Right atrium auricular region (tissue), 2 donors: ENCODE results near the gene CKAP2L. TPM values are rescaled to one million over a fixed set of nuclear protein-coding genes. Genes with fewer than 3 reads are reported as not detected.
A peak's percentile ranks its signal among the peaks of the same experiment; 100 is the strongest.

Source experiments
- DNase-seq: peaks from one replicate; pipeline ENCODE4 v3.0.0-alpha.2; 2019; ENCODE audit warnings: low spot score
- H3K27ac ChIP-seq, 2 donors: fragments of 200-600 bp; sonication (generic); 1 replicate in 1 of 2; 2 replicates in 1 of 2; pipeline ENCODE4 v1.5.1; 2016 to 2019
- H3K27me3 ChIP-seq, 2 donors: fragments of 200-600 bp; sonication (generic); one replicate each; pipeline versions ENCODE4 v1.5.1 to v1.6.0; 2017 to 2019
- H3K36me3 ChIP-seq: fragments of 200-600 bp; sonication (generic); one replicate; pipeline ENCODE4 v1.5.1; 2016
- H3K4me1 ChIP-seq, 2 donors: fragments of 200-600 bp; sonication (generic); one replicate each; pipeline versions ENCODE4 v1.5.1 to v1.6.0; 2017 to 2019
- H3K4me3 ChIP-seq, 2 donors: fragments of 200-600 bp; sonication (generic); 1 replicate in 1 of 2; 2 replicates in 1 of 2; pipeline ENCODE4 v1.5.1; 2017 to 2019; ENCODE audit warnings: mild to moderate bottlenecking in 1 of 2, moderate library complexity in 1 of 2
- H3K9me3 ChIP-seq, 2 donors: fragments of 200-600 bp; sonication (generic); one replicate each; pipeline ENCODE4 v1.5.1; 2019
- total RNA-seq, 2 donors: library from RNA; depleted of rRNA; stranded (reverse); fragments of >200 nt; gene quantifications; one replicate each; pipeline ENCODE4 v1.1.0, GENCODE V29; 2016
- TF ChIP-seq, protein P1 (sequence below), 2 donors: fragments of 200-600 bp; sonication (generic); IDR thresholded peaks; one replicate each; pipeline ENCODE4 v1.5.1; 2019; ENCODE audit warnings: antibody characterized with exemption in 2 of 2

The CKAP2L gene, protein sequence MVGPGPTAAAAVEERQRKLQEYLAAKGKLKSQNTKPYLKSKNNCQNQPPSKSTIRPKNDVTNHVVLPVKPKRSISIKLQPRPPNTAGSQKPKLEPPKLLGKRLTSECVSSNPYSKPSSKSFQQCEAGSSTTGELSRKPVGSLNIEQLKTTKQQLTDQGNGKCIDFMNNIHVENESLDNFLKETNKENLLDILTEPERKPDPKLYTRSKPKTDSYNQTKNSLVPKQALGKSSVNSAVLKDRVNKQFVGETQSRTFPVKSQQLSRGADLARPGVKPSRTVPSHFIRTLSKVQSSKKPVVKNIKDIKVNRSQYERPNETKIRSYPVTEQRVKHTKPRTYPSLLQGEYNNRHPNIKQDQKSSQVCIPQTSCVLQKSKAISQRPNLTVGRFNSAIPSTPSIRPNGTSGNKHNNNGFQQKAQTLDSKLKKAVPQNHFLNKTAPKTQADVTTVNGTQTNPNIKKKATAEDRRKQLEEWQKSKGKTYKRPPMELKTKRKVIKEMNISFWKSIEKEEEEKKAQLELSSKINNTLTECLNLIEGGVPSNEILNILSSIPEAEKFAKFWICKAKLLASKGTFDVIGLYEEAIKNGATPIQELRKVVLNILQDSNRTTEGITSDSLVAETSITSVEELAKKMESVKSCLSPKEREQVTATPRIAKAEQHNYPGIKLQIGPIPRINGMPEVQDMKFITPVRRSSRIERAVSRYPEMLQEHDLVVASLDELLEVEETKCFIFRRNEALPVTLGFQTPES
- under 1 TPM in 1 of 2 donors, not detected in 1; 0.82 TPM for total RNA-seq

DNA sequence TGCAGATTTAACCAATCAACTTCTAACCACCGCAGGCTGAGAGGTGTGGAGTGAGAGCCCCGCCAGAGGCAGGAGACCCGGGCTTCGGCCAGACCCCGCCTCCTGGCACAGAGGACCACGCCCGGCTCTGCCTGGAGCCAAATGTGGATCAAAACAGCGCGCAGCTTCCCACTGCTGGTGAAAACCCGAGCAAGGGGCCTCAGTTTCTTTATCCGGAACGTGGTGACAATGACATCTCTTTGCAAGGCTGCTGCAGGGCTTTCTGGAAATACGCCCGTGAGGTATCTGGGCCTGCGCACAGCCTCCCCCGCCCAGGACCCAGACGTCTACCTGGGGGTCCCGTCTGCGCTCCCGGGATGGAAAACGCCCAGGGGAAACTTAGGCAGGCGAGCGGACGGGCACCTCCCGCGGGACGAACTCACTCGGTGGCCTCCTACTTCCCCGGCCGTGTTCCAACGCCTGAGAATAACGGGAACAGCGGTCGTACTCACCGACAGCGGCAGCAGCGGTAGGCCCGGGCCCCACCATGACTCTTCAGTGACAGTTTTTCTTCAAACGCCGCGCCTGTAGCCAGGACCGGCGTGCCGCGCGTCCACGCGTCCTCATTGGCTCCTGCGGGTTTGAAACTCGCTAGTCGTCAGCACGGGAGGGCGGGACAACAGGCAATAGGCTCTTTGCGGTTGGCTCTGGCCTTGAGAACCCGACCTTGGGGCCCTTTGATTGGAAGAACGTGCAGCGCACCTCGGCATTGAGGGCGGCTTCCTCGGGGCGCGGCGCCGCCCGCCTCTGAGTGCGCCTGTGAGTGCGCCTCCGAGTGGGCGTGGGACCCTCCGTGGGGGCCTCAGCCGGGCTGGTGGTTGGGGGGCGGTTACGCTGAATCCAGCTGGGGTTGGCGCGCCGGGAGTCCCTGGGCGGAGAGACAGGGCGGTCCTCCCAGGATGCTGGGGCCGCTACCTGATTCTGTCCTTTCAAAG is at the start of gene CKAP2L:
TSS of gene CKAP2L (minus strand) at position 539 of the 974 bp plus-strand sequence. CDS start at position 528, 11 bp downstream.
- H3K4me3 ChIP-seq, result peak within 1 kb of the TSS; percentile 61 to 70
- TF ChIP-seq, protein P1, sequence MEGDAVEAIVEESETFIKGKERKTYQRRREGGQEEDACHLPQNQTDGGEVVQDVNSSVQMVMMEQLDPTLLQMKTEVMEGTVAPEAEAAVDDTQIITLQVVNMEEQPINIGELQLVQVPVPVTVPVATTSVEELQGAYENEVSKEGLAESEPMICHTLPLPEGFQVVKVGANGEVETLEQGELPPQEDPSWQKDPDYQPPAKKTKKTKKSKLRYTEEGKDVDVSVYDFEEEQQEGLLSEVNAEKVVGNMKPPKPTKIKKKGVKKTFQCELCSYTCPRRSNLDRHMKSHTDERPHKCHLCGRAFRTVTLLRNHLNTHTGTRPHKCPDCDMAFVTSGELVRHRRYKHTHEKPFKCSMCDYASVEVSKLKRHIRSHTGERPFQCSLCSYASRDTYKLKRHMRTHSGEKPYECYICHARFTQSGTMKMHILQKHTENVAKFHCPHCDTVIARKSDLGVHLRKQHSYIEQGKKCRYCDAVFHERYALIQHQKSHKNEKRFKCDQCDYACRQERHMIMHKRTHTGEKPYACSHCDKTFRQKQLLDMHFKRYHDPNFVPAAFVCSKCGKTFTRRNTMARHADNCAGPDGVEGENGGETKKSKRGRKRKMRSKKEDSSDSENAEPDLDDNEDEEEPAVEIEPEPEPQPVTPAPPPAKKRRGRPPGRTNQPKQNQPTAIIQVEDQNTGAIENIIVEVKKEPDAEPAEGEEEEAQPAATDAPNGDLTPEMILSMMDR (IDR thresholded peaks at IDR 0.05), result peak in 1 of 2 donors; percentile 7
- H3K27ac ChIP-seq, result peak within 1 kb of the TSS in 1 of 2 donors; percentile 38
- H3K27me3 ChIP-seq, result no peaks in the 10 kb centered on the region
- peaks cover 0 to 13% of the 10 kb centered on the region in 2 donors for H3K4me1 ChIP-seq
- no peaks in the 10 kb centered on the region for H3K9me3 ChIP-seq
- peak; percentile 96 for DNase-seq
- no peaks in the 10 kb centered on the region for H3K36me3 ChIP-seq

DNA sequence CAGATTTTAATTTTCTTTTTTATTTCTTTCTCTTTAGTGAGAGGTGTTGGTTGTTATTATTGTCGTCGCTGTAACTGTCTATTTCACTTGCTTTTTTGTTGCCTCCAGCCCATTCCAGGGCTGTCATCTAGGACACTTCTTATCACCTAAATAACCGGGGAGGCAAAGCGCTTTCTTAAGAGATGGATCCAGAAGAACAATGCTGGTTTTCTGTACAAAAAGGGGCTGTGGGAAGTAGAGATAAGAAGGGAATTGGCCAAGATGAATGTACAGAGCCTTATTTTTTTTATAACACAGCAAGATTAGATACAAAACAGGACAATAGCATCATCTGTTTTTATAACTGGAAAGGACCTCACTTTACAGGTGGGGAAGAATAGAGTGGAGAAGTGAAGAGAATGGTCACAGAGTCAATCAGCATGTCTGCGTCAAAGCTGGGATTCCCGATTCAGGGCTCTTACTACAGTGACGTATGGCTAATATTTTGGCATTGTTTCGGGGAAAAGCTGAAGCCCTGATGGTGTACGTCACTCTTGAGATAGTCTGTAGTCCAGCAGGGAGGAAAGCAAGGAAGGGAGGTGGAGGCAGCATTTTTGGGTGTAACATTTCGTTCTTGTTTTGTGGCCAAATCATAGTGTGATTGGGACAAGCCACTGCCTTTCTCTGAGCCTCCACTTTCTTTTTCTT is 49.0 kb upstream of the CKAP2L start:
- Histone ChIP-seq H3K36me3 (no peaks in the 10 kb centered on the region), H3K27ac (no peak overlapping the region), H3K4me3 (no peak overlapping the region), H3K4me1 (peaks cover 0 to 25% of the 10 kb centered on the region in 2 donors), H3K27me3 (no peaks in the 10 kb centered on the region), H3K9me3 (no peaks in the 10 kb centered on the region)
- no peak for DNase-seq
- TF ChIP-seq, protein P1 (IDR thresholded peaks at IDR 0.05), result no peak

DNA sequence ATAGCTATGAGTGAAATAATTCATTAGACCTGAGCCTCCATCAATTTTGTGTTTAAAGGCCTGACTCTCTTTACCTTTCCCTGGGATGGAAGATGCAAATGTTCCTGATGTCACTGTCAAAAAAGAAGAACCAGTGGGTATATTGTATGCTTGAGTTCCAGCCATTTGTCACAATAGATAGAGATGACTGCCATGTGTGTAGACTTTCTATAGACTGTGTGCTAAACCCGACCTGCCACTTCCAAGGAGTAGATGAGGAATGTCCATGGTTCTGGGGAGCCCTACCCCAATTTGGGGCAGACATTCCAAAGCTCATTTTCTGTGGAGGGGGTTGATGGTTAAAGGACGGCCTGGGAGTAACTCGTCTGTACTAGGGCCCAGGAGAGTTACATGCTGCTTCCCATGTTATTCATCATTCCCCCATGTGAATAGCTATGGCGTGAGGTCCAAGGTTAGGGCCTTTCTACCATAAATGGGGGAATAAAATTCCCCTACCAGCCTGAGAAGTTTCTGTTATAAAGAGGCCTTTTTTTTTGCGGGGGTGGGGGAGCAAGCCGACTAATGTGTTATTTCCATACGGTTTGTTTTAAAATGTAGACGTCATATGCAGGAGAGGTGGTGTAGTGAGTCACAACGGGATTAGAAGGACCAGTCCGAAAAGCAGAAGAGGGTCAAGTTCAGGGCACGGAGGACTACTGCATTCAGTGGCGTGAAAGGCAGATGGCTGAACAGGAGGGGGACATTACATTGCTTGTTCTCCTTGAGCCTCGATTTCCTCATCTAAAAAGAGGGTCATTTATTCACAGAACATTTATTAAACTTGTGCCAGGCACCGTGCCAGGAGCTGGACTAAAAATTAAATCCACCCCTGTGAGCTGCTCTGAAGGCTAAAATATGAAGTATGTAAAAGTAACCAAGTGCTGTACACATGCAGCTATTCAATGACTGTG is 48.2 kb upstream of the CKAP2L start:
- H3K4me1 ChIP-seq, result peaks cover 0 to 25% of the 10 kb centered on the region in 2 donors
- H3K9me3 ChIP-seq, result peaks cover 0 to 4% of the 10 kb centered on the region in 2 donors
- TF ChIP-seq, protein P1 (IDR thresholded peaks at IDR 0.05), result no peak
- DNase-seq, result no peak
- no peak overlapping the region for H3K27ac ChIP-seq
- no peaks in the 10 kb centered on the region for H3K36me3 ChIP-seq
- no peaks in the 10 kb centered on the region for H3K27me3 ChIP-seq
- no peak overlapping the region for H3K4me3 ChIP-seq

DNA sequence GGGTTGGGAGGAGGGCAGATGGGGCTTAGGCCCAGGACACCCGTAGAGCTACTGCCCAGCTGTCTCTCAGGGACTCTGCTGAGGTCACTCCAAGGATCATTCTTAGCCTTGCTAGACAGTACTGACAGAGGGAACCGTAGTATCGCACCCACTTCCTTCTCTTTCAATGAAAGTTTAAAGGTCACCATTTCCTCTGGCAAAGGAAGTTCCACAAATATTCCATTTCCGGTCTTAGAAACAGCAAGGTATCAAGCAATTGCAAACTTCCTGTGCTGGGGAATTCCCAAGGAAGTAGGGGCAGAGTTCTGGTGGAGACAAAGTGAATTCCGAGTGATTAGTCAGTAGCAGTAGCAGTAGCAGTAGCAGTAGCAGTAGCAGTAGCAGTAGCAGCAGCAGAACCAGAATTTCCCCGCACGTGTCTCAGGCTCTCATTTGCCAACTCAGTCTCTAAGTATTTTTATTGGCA is 47.5 kb upstream of the CKAP2L start:
- no peaks in the 10 kb centered on the region for H3K27me3 ChIP-seq
- peaks cover 0 to 25% of the 10 kb centered on the region in 2 donors for H3K4me1 ChIP-seq
- peaks cover 0 to 4% of the 10 kb centered on the region in 2 donors for H3K9me3 ChIP-seq
- no peak overlapping the region for H3K4me3 ChIP-seq
- DNase-seq, result no peak
- no peaks in the 10 kb centered on the region for H3K36me3 ChIP-seq
- no peak overlapping the region for H3K27ac ChIP-seq
- TF ChIP-seq, protein P1 (IDR thresholded peaks at IDR 0.05), result no peak
